Thyroid gland (tissue), 4 donors: ENCODE data around the gene DCANP1. TPM values are rescaled to one million over a fixed set of nuclear protein-coding genes. Genes with fewer than 3 reads are reported as not detected.
A peak's percentile ranks its signal among the peaks of the same experiment; 100 is the strongest.

Source experiments
- DNase-seq, 2 donors: peaks; one replicate each; pipeline ENCODE4 v3.0.0-alpha.2; 2019
- H3K27ac ChIP-seq, 3 donors: fragments of 200-600 bp; sonication (generic); 1 replicate in 2 of 3; 2 replicates in 1 of 3; pipeline ENCODE4 v1.5.1; 2016 to 2019; ENCODE audit warnings: mild to moderate bottlenecking in 1 of 3, moderate library complexity in 1 of 3
- H3K27me3 ChIP-seq: fragments of 200-600 bp; sonication (generic); one replicate; pipeline ENCODE4 v1.5.1; 2019
- H3K36me3 ChIP-seq, 2 donors: fragments of 200-600 bp; sonication (generic); one replicate each; pipeline ENCODE4 v1.5.1; 2016 to 2019
- H3K4me1 ChIP-seq, 2 donors: fragments of 200-600 bp; sonication (generic); one replicate each; pipeline ENCODE4 v1.5.1; 2017 to 2019
- H3K4me3 ChIP-seq, 3 donors: fragments of 200-600 bp; sonication (generic); replicated peaks in 1 of 3; 1 replicate in 2 of 3; 2 replicates in 1 of 3; pipeline ENCODE4 v1.5.1; 2016; ENCODE audit warnings: mild to moderate bottlenecking in 1 of 3
- H3K9me3 ChIP-seq: fragments of 200-600 bp; sonication (generic); one replicate; pipeline ENCODE4 v1.5.1; 2017
- POLR2A ChIP-seq, 2 donors: fragments of 450-650 bp; IDR thresholded peaks; one replicate each; pipeline ENCODE4 v1.6.1; 2017; ENCODE audit warnings: antibody characterized with exemption in 2 of 2, mild to moderate bottlenecking in 2 of 2, moderate library complexity in 1 of 2
- WGBS, 2 donors: methylation state at CpG; one replicate each; pipeline ENCODE4 v1.1.5; 2017; 5-methylcytosine and 5-hydroxymethylcytosine counted together
- intact Hi-C: fragments of 100-400 bp; cut with DNase I; formaldehyde crosslinking; loops from one replicate; pipeline ENCODE4 v1.15.1; 2023
- total RNA-seq, 4 donors: library from RNA; depleted of rRNA; stranded (reverse); fragments of >200 nt; gene quantifications; one replicate each; pipeline ENCODE4 v1.2.3, GENCODE V29; 2016
- TF ChIP-seq, protein P1 (sequence below), 6 experiments: fragments of 200-600 bp in 3 of 6; fragments of 450-650 bp in 3 of 6; sonication (generic) in 3 of 6; IDR thresholded peaks; one replicate each; pipeline ENCODE4 v1.5.1; 2016 to 2019; ENCODE audit warnings: antibody characterized with exemption in 6 of 6, mild to moderate bottlenecking in 2 of 6, inconsistent platforms in 1 of 6, moderate library complexity in 1 of 6

The DCANP1 gene
- total RNA-seq, 4 donors from 2014 or later: not detected

DNA sequence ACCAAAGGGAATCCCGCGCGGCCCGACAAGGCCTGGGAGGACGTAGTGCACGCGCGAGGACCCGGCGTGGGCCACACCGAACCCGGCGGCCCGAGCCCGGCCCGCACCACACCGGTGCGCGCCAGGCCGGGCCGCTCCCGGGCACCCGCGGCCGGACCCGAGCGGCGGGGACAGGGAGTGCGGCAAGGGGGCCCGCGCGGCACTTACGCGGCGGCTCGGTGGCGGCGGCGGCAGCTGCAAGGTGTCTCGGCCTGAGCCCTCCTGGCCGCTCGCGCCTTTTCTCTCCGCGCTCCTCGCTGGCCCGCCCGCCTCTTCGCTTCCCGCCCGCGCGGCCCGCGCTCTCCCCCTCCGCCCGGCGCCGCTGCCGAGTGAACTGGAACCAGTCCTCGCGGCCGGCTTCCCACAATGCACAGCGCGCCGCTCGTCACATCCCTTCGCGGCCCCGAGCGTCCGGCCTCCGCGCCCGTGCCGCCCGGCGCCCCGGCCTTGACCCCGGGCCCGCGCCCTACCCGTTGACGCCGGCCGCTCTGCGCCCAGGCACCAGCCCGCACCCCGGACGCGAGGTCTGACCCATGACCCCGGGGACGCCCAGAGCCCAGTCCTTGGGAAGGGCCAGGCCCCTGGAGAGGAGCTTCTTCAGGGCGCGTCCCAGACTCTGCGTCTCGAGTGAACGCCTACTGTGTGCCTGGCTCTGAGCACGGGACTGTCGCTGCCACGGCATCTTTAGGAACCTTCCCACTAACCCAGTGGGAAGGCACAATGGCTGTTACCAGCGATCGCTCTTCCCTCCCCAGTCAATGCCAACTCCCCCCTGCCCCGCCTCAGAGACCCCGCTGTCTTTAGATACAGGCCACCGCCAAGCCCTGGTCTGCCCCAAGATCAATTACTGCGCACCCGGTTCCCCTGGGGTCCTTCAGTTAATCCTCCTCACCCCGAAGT lies 48.0 kb downstream of the DCANP1 start, which contains the start of gene MACROH2A1:
TSS of gene MACROH2A1 (minus strand) at position 377 of the 939 bp plus-strand sequence. CDS start 10,138 bp downstream, outside the sequence.
- peak within 1 kb of the TSS; percentile 55 to 74 (median 65) for H3K4me3 ChIP-seq
- no peaks in the 10 kb centered on the region for H3K27me3 ChIP-seq
- intact Hi-C loops: no loop called here
- peak; percentile 90 to 93 for DNase-seq
- H3K4me1 ChIP-seq: peaks cover 15 to 27% of the 10 kb centered on the region in 2 donors
- 2 to 9% methylated on average over 5 to 32 of the region's 109 CpGs for WGBS, 2 donors
- peak within 1 kb of the TSS; percentile 79 to 87 (median 84) for H3K27ac ChIP-seq
- TF ChIP-seq POLR2A (IDR thresholded peaks at IDR 0.05): peak in 1 of 2 donors; percentile 79
- TF ChIP-seq, protein P1, sequence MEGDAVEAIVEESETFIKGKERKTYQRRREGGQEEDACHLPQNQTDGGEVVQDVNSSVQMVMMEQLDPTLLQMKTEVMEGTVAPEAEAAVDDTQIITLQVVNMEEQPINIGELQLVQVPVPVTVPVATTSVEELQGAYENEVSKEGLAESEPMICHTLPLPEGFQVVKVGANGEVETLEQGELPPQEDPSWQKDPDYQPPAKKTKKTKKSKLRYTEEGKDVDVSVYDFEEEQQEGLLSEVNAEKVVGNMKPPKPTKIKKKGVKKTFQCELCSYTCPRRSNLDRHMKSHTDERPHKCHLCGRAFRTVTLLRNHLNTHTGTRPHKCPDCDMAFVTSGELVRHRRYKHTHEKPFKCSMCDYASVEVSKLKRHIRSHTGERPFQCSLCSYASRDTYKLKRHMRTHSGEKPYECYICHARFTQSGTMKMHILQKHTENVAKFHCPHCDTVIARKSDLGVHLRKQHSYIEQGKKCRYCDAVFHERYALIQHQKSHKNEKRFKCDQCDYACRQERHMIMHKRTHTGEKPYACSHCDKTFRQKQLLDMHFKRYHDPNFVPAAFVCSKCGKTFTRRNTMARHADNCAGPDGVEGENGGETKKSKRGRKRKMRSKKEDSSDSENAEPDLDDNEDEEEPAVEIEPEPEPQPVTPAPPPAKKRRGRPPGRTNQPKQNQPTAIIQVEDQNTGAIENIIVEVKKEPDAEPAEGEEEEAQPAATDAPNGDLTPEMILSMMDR (IDR thresholded peaks at IDR 0.05): peak in 1 of 6 experiments; percentile 5
- no peaks in the 10 kb centered on the region for H3K9me3 ChIP-seq
- H3K36me3 ChIP-seq: no peaks in the 10 kb centered on the region

DNA sequence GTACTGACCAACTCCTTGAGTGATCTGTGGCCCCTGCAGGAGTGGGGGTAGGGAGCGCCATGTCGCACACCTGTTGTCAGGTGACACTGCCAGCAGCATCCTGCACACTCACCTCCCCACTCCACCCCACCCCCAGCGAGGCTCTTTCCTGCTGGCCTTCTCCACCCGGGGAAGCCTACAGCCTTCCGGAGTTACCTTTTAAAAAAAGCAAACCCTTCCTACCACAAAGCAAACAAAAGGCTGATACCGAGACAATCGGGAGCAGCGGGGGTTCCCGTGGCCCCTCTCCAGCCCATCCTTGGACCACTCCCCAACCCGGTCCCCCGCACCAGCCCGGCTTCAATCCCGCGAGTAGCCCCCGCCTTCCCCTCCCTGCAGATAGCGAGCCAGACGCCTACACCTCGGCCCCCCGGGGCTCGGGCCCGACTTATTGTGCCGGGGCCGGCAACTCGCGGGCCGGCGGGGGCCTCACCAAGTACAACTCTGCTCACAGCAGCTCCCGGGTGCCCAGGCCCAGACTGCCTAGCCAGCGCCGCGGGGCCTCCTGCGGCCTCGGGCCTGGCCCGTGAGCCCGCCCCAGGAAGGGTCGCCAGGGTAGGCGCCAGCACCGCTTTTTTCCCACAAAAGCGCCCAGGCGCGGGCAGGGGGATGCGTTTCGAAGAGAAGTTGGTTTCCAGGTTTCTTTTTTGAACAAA lies 48.8 kb downstream of the DCANP1 start:
- Histone ChIP-seq H3K36me3 (no peaks in the 10 kb centered on the region), H3K27me3 (no peaks in the 10 kb centered on the region), H3K9me3 (no peaks in the 10 kb centered on the region), H3K4me3 (peak overlapping the region; percentile 55 to 71 (median 65)), H3K4me1 (peaks cover 16 to 30% of the 10 kb centered on the region in 2 donors), H3K27ac (peak overlapping the region; percentile 79 to 87 (median 84))
- DNase-seq: peak; percentile 86 to 87
- no peak for TF ChIP-seq POLR2A (IDR thresholded peaks at IDR 0.05)
- TF ChIP-seq, protein P1 (IDR thresholded peaks at IDR 0.05): no peak
- intact Hi-C loops: no loop called here
- 0 to 3% methylated on average over 10 to 17 of the region's 43 CpGs for WGBS, 2 donors

DNA sequence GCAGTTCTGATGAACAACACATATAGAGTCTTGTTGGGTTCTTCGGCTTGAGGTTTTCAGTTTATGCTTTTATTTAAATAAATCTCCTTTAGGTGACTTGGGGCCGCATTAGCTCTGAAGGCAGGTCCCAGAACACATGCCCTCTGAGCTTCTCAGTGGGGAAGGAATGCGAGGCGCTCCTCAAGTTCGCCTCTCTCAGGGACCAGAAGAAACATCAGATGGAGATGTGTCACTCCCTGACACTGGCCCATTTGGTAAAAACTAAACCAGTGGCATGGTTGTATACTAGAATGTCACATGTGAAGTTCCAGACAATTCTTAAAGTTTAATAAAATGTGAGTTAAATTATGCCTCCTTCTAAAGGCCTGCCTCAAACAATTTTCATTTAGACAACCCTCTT lies 50.1 kb downstream of the DCANP1 start:
- intact Hi-C loops: no loop called here
- Histone ChIP-seq H3K4me1 (peaks cover 16 to 30% of the 10 kb centered on the region in 2 donors), H3K4me3 (no peak overlapping the region), H3K27me3 (no peaks in the 10 kb centered on the region), H3K27ac (peak overlapping the region in 1 of 3 donors; percentile 87), H3K36me3 (no peaks in the 10 kb centered on the region), H3K9me3 (no peaks in the 10 kb centered on the region)
- DNase-seq: no peak
- 92 to 97% methylated on average over 5 of the region's 5 CpGs for WGBS, 2 donors
- TF ChIP-seq, protein P1 (IDR thresholded peaks at IDR 0.05): no peak
- TF ChIP-seq POLR2A (IDR thresholded peaks at IDR 0.05): no peak

DNA sequence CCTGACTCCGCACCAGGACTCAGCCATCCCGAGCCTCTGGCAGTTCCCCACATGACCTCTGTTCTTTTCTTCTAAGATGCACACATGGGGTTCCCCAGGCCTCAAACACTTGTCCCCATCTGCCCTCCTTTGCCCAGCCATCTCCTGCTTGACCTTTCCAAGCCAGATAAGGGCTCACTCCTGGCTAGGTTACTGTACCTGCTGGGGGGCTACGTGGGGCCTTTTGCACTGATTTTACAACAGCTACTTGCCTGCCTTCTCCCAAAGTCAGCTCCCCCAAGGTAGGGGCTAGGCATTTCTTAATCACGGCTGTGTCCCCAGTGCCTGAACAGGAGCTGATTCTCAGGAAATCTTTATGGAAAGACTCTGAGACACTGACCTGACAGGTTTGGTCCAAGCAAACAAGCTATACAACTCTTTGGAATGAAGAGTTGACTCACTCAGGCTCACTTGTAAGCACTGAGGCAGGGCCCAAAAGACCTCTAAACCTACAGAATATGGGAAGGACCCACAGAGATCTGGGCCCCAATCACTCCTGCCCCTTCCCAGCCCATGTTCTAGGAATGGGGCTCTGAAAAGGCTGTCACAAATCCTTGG lies 50.6 kb downstream of the DCANP1 start:
- WGBS, 2 donors: 86 to 90% methylated on average over 4 of the region's 4 CpGs
- Histone ChIP-seq H3K27ac (no peak overlapping the region), H3K4me3 (no peak overlapping the region), H3K27me3 (no peaks in the 10 kb centered on the region), H3K36me3 (no peaks in the 10 kb centered on the region), H3K4me1 (peaks cover 16 to 34% of the 10 kb centered on the region in 2 donors), H3K9me3 (no peaks in the 10 kb centered on the region)
- DNase-seq: no peak
- TF ChIP-seq, protein P1 (IDR thresholded peaks at IDR 0.05): no peak
- no peak for TF ChIP-seq POLR2A (IDR thresholded peaks at IDR 0.05)
- intact Hi-C loops: no loop called here
